CD4-positive, alpha-beta T cell treated with Interleukin-15 for 1 hour (primary cell): ENCODE measurements around the gene AFF3.

Source experiments
- DNase-seq: peaks from one replicate; pipeline ENCODE4 v3.0.0-alpha.2; 2020

The AFF3 gene

GRCh38 chr2:99648178-99648844 is 494.1 kb downstream of the AFF3 start:
- no peak for DNase-seq

- no peak for DNase-seq
Observed at GRCh38 chr2:99645960-99646359, 496.4 kb downstream of the AFF3 start.

- DNase-seq: no peak
Observed at GRCh38 chr2:99644419-99644787, 498.0 kb downstream of the AFF3 start.

GRCh38 chr2:99643787-99644418 is 498.5 kb downstream of the AFF3 start:
- no peak for DNase-seq

GRCh38 chr2:99641999-99642398 is 500.4 kb downstream of the AFF3 start:
- no peak for DNase-seq

GRCh38 chr2:99640635-99641151 is 501.7 kb downstream of the AFF3 start:
- no peak for DNase-seq

- DNase-seq: no peak
Observed at GRCh38 chr2:99638791-99639190, 503.6 kb downstream of the AFF3 start.

- DNase-seq: no peak
Observed at GRCh38 chr2:99637159-99637697, 505.2 kb downstream of the AFF3 start.

GRCh38 chr2:99636144-99637034 is 506.0 kb downstream of the AFF3 start:
- DNase-seq: no peak

- no peak for DNase-seq
Observed at GRCh38 chr2:99635710-99636109, 506.7 kb downstream of the AFF3 start.

- DNase-seq: no peak
Observed at GRCh38 chr2:99634234-99634633, 508.2 kb downstream of the AFF3 start.

GRCh38 chr2:99631700-99632099 is 510.7 kb downstream of the AFF3 start:
- DNase-seq: no peak

GRCh38 chr2:99629320-99629719 is 513.1 kb downstream of the AFF3 start:
- DNase-seq: no peak

GRCh38 chr2:99626158-99626557 is 516.2 kb downstream of the AFF3 start:
- no peak for DNase-seq

GRCh38 chr2:99624677-99625076 is 517.7 kb downstream of the AFF3 start:
- DNase-seq: no peak

GRCh38 chr2:99623613-99624012 is 518.8 kb downstream of the AFF3 start:
- no peak for DNase-seq

- no peak for DNase-seq
Observed at GRCh38 chr2:99623035-99623434, 519.4 kb downstream of the AFF3 start.

GRCh38 chr2:99622534-99622933 is 519.9 kb downstream of the AFF3 start:
- no peak for DNase-seq

- no peak for DNase-seq
Observed at GRCh38 chr2:99621774-99622173, 520.6 kb downstream of the AFF3 start.

GRCh38 chr2:99621106-99621505 is 521.3 kb downstream of the AFF3 start:
- no peak for DNase-seq

GRCh38 chr2:99619151-99619550 is 523.2 kb downstream of the AFF3 start:
- no peak for DNase-seq

- no peak for DNase-seq
Observed at GRCh38 chr2:99618579-99619097, 523.8 kb downstream of the AFF3 start.

GRCh38 chr2:99617811-99618210 is 524.6 kb downstream of the AFF3 start:
- no peak for DNase-seq
